B cell (primary cell): Measurements from ENCODE around the gene CALHM1.

Experiments
- CTCF ChIP-seq: fragments of 200-600 bp; IDR thresholded peaks from one replicate; pipeline ENCODE4 v1.8.0; 2022; ENCODE audit warnings: antibody characterized with exemption, mild to moderate bottlenecking
- EZH2 ChIP-seq: IDR thresholded peaks from 2 replicates; pipeline ENCODE4 v1.6.1; 2012; ENCODE audit warnings: borderline replicate concordance, low read depth, mild to moderate bottlenecking, moderate library complexity, low read length; ENCODE audit not compliant: insufficient read depth, poor library complexity, severe bottlenecking

DNA sequence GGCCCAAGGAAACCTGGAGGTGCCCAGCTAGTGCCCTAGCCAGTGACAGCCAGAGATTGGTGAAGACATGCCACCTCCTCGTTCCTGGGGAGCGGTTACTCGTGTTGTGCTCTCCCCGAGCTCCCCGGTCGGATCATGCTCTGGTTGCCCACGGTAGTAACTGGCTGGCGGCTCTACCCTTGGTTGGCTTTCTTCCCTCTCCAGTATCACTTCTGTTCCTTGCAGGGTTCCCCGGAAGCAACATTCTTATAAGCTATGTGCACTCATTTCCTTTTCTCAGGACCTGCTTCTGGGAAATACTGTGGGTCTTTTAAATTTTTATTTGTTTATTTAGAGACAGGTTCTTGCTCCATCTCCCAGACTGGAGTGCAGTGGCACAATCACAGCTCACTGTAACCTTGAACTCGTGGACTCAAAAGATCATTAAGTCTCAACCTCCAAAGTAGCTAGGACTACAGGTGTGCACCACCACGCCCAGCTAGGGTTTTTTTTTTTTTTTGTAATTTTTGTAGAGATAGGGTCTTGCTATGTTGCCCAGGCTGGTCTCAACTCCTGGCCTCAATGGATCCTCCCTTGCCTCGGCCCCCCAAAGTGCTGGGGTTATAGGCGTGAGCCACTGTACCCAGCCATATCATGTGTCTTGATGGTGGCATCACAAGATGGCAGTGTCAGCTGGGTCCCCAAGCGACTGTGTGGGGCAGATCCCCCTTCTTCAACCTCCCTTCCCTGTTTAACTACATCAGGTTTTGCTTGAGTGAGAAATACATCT lies 6.9 kb upstream of the CALHM1 start:
- TF ChIP-seq CTCF (no peak), EZH2 (no peak)
